ENCODE data around the gene EVI5L.

- no peak for TF ChIP-seq CTCF (IDR thresholded peaks at IDR 0.05)
- no peak for TF ChIP-seq POLR2A (IDR thresholded peaks at IDR 0.05)
Measured at GRCh38 chr19:7787602-7788177, 42.3 kb upstream of the EVI5L start.
